HG02870 (cell line): Measurements from ENCODE around the gene GLDN.

Source experiments
- ATAC-seq: cut with Tn5 transposase; IDR thresholded peaks from one replicate; pipeline ENCODE4 v1.9.1; 2021; ENCODE audit warnings: mild to moderate bottlenecking, moderate library complexity; ENCODE audit not compliant: unreplicated experiment

The GLDN gene

GRCh38 chr15:51341366-51342226 lies at the start of gene GLDN:
TSS of gene GLDN (plus strand) at chr15:51341655. CDS start at chr15:51341685, 30 bp downstream.
- ATAC-seq: no peak

GRCh38 chr15:51298620-51299019 lies 42.8 kb upstream of the GLDN start:
- no peak for ATAC-seq

GRCh38 chr15:51299187-51300015 lies 42.1 kb upstream of the GLDN start:
- no peak for ATAC-seq

GRCh38 chr15:51302480-51302879 lies 39.0 kb upstream of the GLDN start:
- ATAC-seq: no peak

- no peak for ATAC-seq
Observed at GRCh38 chr15:51303462-51303980, 37.9 kb upstream of the GLDN start.

DNA sequence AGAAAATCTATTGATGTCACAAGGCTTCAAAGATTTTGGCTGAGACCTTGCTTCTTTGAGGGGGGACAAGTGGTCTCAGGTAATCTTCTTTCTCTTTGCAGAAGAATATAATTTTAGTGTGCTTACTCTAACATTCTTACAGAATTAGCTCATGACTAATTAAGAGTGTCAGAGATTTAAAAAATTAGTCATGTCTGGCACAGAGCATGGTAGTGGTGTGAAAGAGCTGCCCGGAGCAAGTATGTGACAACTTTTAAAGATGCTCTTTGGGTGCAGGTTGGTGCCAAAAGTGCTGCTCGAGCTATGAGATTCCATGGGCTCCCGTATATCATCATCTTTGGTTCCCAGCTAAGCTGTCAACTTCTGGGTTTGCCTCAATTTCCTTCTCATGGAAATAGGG lies 34.1 kb upstream of the GLDN start:
- no peak for ATAC-seq

DNA sequence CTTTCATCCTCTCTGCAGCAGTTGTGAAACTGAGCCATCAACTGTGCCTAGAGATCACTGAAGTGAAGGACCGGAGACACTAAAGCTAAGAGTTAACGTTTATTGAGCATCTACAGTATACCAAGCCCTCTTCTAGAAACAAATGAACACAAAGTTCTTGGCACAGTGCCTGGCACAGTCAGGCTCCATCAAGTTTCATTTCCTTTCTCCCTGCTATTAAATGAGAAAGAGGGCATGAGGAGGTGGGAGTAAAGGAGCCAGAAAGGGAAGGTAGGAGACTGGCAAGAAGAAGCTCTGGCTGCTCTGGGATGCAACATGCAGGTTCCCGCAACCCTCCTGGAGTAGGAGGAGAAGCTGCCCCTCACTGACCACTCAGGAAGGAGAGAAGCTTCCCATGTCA lies 33.6 kb upstream of the GLDN start:
- no peak for ATAC-seq

DNA sequence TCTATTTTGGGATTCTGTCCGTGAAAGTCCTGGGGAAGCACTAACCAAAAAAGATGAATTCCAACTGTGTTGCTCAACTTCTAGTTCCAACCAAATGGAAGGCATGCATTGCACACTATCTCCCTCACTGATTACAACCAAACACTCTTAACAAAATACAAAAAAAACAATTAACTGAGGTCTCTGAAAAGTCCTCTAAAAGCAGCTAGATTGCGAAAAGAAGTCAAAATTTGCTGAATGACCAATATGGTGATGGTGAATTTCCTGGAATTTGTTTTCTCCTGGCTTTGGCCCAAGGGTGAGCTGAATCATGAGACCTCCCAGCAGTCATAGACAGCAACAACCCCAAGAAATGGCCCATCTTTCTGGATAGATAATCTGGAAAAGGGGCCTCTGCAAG lies 31.4 kb upstream of the GLDN start:
- no peak for ATAC-seq

- ATAC-seq: no peak
Observed at GRCh38 chr15:51311510-51311909, 29.9 kb upstream of the GLDN start.

DNA sequence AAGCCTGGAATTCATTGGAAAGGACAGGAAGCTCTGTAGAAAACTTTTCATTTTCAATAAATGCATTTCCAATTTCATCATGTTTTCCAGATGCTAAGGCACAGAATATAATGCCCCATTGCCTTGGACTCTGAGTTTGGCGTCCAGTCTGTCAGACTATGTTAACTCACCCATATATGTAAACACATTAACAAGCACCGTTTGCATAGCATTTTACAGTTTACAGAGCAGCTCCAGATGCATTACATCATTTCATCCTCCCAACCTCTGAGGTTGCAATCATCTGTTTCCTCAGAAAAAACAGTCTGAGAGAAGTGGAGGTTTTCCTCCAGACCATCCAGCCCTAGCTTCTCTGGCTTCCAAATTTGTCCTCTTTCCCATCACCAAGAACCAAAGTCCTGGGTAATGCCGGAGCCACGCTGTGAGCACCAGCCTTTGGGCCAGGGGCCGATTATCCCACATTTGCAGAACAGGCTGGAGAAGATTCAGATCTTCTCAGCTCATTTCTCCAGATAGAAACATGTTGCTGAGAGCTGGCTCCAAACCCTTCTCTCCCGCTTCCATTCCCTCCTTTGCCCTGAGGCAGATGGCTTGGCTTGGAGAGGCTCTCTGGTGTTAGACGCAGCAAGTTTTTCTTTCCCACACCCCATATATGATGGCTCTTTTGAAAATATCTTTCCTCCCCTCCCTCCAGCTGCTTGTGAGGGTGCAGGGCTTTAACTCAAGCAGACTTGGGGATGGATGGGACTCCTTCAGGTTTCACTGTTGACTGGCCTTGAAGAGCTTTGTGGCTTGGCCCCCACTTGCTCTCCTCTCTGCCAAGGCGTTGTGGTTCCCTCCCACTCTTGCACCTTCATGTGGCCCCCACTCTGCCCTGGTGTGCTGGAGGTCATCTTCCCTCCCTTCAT lies 29.0 kb upstream of the GLDN start:
- ATAC-seq: no peak

DNA sequence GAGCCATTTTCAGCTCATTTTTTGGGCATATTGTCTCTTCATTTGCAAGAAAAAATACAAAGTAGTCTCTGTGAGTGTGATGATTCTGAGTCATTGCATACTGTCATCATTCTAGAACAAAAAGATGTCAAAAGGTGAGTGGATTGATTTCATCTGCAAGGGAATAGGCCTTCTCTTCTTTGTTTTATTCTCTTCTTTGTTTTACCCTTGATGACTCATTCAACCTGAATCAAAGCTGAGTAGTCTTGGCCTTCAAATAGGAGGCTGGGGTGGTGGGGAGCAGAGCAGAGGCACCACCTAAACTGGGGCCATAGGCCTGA lies 28.4 kb upstream of the GLDN start:
- no peak for ATAC-seq

- ATAC-seq: no peak
Observed at GRCh38 chr15:51313644-51314280, 27.7 kb upstream of the GLDN start.

- ATAC-seq: no peak
Observed at GRCh38 chr15:51314391-51315337, 26.8 kb upstream of the GLDN start.

DNA sequence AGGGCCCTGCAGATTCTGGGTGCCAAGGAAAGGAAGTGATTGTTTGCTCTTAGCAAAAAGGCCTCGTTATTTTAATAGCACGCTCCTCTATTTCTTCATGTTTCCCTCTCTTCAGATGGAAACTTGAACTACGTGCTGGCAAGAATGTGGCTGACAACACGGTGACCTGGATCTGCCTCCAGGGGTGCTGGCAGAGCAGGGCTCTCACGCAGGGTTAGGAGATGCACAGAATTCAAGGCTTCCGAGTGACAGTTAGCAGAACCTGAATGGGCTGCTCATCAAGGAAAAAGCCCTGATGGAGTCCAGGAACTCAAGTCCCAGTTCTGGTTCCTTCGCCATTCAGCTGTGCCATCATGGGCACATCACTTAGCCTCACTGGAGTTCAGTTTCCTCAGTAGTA lies 25.7 kb upstream of the GLDN start:
- ATAC-seq: no peak

DNA sequence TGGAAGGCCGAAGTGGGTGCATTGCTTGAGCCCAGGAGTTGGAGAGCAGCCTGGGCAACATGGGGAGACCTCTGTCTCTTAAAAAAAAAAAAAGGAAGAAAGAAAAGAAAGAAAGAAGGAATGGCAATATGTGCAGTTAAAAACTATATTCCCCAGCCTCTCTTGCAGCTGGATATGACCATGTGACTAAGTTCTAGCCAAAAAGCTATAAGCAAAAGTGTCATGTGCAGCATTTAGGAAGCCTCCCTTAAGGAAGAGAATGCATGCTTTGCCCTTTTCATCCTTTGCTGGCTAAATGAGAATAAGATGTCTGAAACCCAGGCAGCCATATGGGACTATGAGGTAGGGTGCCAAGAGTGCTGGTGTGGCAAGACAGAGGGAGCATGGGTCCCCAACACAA lies 24.8 kb upstream of the GLDN start:
- ATAC-seq: no peak

GRCh38 chr15:51318382-51319150 lies 22.9 kb upstream of the GLDN start:
- ATAC-seq: no peak

- no peak for ATAC-seq
Observed at GRCh38 chr15:51319539-51319938, 21.9 kb upstream of the GLDN start.

GRCh38 chr15:51320843-51321242 lies 20.6 kb upstream of the GLDN start:
- ATAC-seq: no peak

- ATAC-seq: no peak
Observed at GRCh38 chr15:51321316-51321715, 20.1 kb upstream of the GLDN start.
